H1 (cell line): ENCODE data around the gene PDZD4. TPM values are rescaled to one million over a fixed set of nuclear protein-coding genes. Genes with fewer than 3 reads are reported as not detected.

Source experiments
- CTCF ChIA-PET: fragments of 300-600 bp; sonication (Branson Sonifier 250); formaldehyde crosslinking; loops from one replicate; lab custom pipeline; 2021; ENCODE audit not compliant: partially characterized antibody; lab: Charles Lee
- POLR2A ChIA-PET: fragments of 300-600 bp; sonication (Branson Sonifier 250); formaldehyde crosslinking; loops from one replicate; lab custom pipeline; 2021; ENCODE audit warnings: inconsistent platforms; ENCODE audit not compliant: partially characterized antibody; lab: Charles Lee
- DNase-seq, 2 experiments: peaks; one replicate each; pipeline versions ENCODE4 v3.0.0 to v3.0.0-alpha.2; 2010 to 2022; ENCODE audit warnings: low spot score in 2 of 2, low read depth in 1 of 2, mixed read lengths in 1 of 2
- FAIRE-seq: peaks from 2 replicates; lab custom pipeline; 2011; peaks lifted over from hg19 to GRCh38; lab: Jason Lieb, UNC
- H2AFZ ChIP-seq: 2 replicates; pipeline ENCODE4 v1.8.1; 2012; ENCODE audit warnings: low read length, inconsistent platforms
- H2AK5ac ChIP-seq: 2 replicates; pipeline ENCODE4 v1.6.1; 2013; ENCODE audit warnings: low read depth, low read length
- H2BK120ac ChIP-seq: replicated peaks from 2 replicates; pipeline ENCODE3; 2013; ENCODE audit warnings: low read depth, low read length, inconsistent platforms
- H2BK12ac ChIP-seq: 2 replicates; pipeline ENCODE4 v1.6.1; 2013; ENCODE audit warnings: low read depth, low read length
- H2BK15ac ChIP-seq: 2 replicates; pipeline ENCODE4 v1.6.1; 2013; ENCODE audit warnings: low read length
- H2BK20ac ChIP-seq: 2 replicates; pipeline ENCODE4 v1.6.1; 2013; ENCODE audit warnings: low read length
- H2BK5ac ChIP-seq: 2 replicates; pipeline ENCODE4 v1.6.1; 2013; ENCODE audit warnings: low read depth, low read length
- H3K14ac ChIP-seq: 2 replicates; pipeline ENCODE4 v1.6.1; 2013; ENCODE audit warnings: inconsistent platforms; ENCODE audit not compliant: insufficient read length
- H3K18ac ChIP-seq: 2 replicates; pipeline ENCODE4 v1.6.1; 2013; ENCODE audit warnings: low read length; ENCODE audit errors: extremely low read depth
- H3K23ac ChIP-seq: 2 replicates; pipeline ENCODE4 v1.6.1; 2013; ENCODE audit warnings: inconsistent platforms; ENCODE audit not compliant: insufficient read length
- H3K23me2 ChIP-seq: 2 replicates; pipeline ENCODE4 v1.6.1; 2013; ENCODE audit warnings: low read depth, low read length
- H3K27ac ChIP-seq: 2 replicates; pipeline ENCODE4 v1.6.1; 2011; ENCODE audit warnings: low read depth, low read length, inconsistent platforms
- H3K27me3 ChIP-seq, 4 experiments: replicated peaks in 1 of 4; 1 replicate in 1 of 4; 2 replicates in 3 of 4; pipeline versions ENCODE4 v1.6.1 to v1.8.1; 2011 to 2013; ENCODE audit warnings: low read length in 3 of 4, mild to moderate bottlenecking in 3 of 4, inconsistent platforms in 2 of 4, mixed read lengths in 2 of 4, moderate library complexity in 1 of 4; ENCODE audit not compliant: control insufficient read depth in 3 of 4, insufficient read depth in 3 of 4; ENCODE audit errors: extremely low read depth in 1 of 4
- H3K36me3 ChIP-seq, 4 experiments: 2 replicates each; pipeline versions ENCODE4 v1.6.1 to v1.8.1; 2011 to 2013; ENCODE audit warnings: mild to moderate bottlenecking in 4 of 4, low read length in 3 of 4, moderate library complexity in 2 of 4, control low read depth in 1 of 4, inconsistent platforms in 1 of 4; ENCODE audit not compliant: insufficient read depth in 4 of 4, control insufficient read depth in 2 of 4
- H3K4ac ChIP-seq: replicated peaks from 2 replicates; pipeline ENCODE3; 2013; ENCODE audit warnings: low read length, low read depth, mixed read lengths, inconsistent platforms; ENCODE audit not compliant: insufficient read length
- H3K4me1 ChIP-seq, 4 experiments: replicated peaks in 1 of 4; 1 replicate in 1 of 4; 2 replicates in 3 of 4; pipeline versions ENCODE4 v1.6.1 to v1.8.1; 2011 to 2013; ENCODE audit warnings: low read length in 3 of 4, inconsistent platforms in 2 of 4, mixed read lengths in 1 of 4; ENCODE audit not compliant: insufficient read depth in 4 of 4, control insufficient read depth in 3 of 4
- H3K4me2 ChIP-seq, 2 experiments: 2 replicates each; pipeline versions ENCODE4 v1.6.1 to v1.8.1; 2011 to 2013; ENCODE audit warnings: low read depth in 2 of 2, low read length in 2 of 2, control low read depth in 1 of 2, inconsistent platforms in 1 of 2, mild to moderate bottlenecking in 1 of 2; ENCODE audit not compliant: insufficient read depth in 1 of 2
- H3K4me3 ChIP-seq, 4 experiments: fragments of 200-600, 300-600 bp in 1 of 4; sonication (generic), shearing (Covaris generic), sonication (Bioruptor Twin) in 1 of 4; 2 replicates each; pipeline versions ENCODE4 v1.5.1 to v1.8.1; 2011 to 2016; ENCODE audit warnings: low read length in 4 of 4, low read depth in 3 of 4, control low read depth in 2 of 4, inconsistent platforms in 2 of 4, mild to moderate bottlenecking in 2 of 4, mixed read lengths in 1 of 4, moderate library complexity in 1 of 4; ENCODE audit not compliant: insufficient read depth in 2 of 4; ENCODE audit errors: extremely low read depth in 1 of 4
- H3K56ac ChIP-seq: replicated peaks from 2 replicates; pipeline ENCODE3; 2013; ENCODE audit warnings: low read depth, mild to moderate bottlenecking, mixed read lengths, low read length, inconsistent platforms; ENCODE audit not compliant: insufficient read length
- H3K79me1 ChIP-seq: 2 replicates; pipeline ENCODE4 v1.6.1; 2013; ENCODE audit warnings: low read depth, low read length, control low read depth
- H3K79me2 ChIP-seq, 2 experiments: 2 replicates each; pipeline versions ENCODE4 v1.6.1 to v1.8.1; 2012 to 2013; ENCODE audit warnings: low read length in 2 of 2, mild to moderate bottlenecking in 2 of 2, inconsistent platforms in 1 of 2; ENCODE audit not compliant: insufficient read depth in 2 of 2, control insufficient read depth in 1 of 2
- H3K9ac ChIP-seq, 4 experiments: replicated peaks in 1 of 4; 1 replicate in 1 of 4; 2 replicates in 3 of 4; pipeline versions ENCODE4 v1.6.1 to v1.8.1; 2011 to 2013; ENCODE audit warnings: low read depth in 3 of 4, low read length in 3 of 4, control low read depth in 2 of 4, mild to moderate bottlenecking in 2 of 4, moderate library complexity in 2 of 4, inconsistent platforms in 1 of 4; ENCODE audit errors: extremely low read depth in 1 of 4
- H3K9me3 ChIP-seq, 2 experiments: 2 replicates each; pipeline versions ENCODE4 v1.6.1 to v1.8.1; 2012 to 2013; ENCODE audit warnings: mild to moderate bottlenecking in 2 of 2, moderate library complexity in 2 of 2, control low read depth in 1 of 2, inconsistent platforms in 1 of 2, low read depth in 1 of 2, low read length in 1 of 2, mixed read lengths in 1 of 2; ENCODE audit not compliant: insufficient read depth in 2 of 2
- H4K20me1 ChIP-seq, 2 experiments: replicated peaks in 1 of 2; 2 replicates each; pipeline versions ENCODE3 to v1.8.1; 2011 to 2013; ENCODE audit warnings: inconsistent platforms in 2 of 2, low read length in 2 of 2, mild to moderate bottlenecking in 1 of 2; ENCODE audit not compliant: insufficient read depth in 2 of 2, control insufficient read depth in 1 of 2
- H4K5ac ChIP-seq: 2 replicates; pipeline ENCODE4 v1.6.1; 2013; ENCODE audit warnings: low read length, low read depth, mixed read lengths, inconsistent platforms; ENCODE audit not compliant: insufficient read length
- H4K8ac ChIP-seq: 2 replicates; pipeline ENCODE4 v1.8.0; 2013; ENCODE audit warnings: mild to moderate bottlenecking, moderate library complexity, low read length, inconsistent platforms; ENCODE audit not compliant: insufficient read depth; ENCODE audit errors: extremely low read depth
- H4K91ac ChIP-seq: replicated peaks from 2 replicates; pipeline ENCODE3; 2013; ENCODE audit warnings: low read length, mixed read lengths, inconsistent platforms; ENCODE audit not compliant: insufficient read length
- KDM5A ChIP-seq: fragments of 200-600 bp; IDR thresholded peaks from 2 replicates; pipeline ENCODE4 v1.7.1; 2012; ENCODE audit warnings: mild to moderate bottlenecking, low read length, inconsistent platforms, mixed read lengths
- WGBS, 2 experiments: shearing (Covaris generic) in 1 of 2; methylation state at CpG; one replicate each; pipeline versions ENCODE4 v1.1.6 to v1.1.7; 2013 to 2015; ENCODE audit warnings: low lambda C conversion rate in 2 of 2, mixed read lengths in 2 of 2, inconsistent platforms in 1 of 2, low coverage in 1 of 2, missing lambda C conversion rate in 1 of 2; ENCODE audit not compliant: insufficient replicate concordance in 2 of 2, insufficient coverage in 1 of 2, insufficient read length in 1 of 2; ENCODE audit errors: extremely low coverage in 1 of 2, missing lambda C conversion rate in 1 of 2; 5-methylcytosine and 5-hydroxymethylcytosine counted together
- polyA plus RNA-seq, 7 experiments: library from polyadenylated mRNA; depleted of rRNA in 3 of 7; stranded (reverse) in 5 of 7; unstranded in 2 of 7; fragments of >200 nt in 5 of 7; fragments of 200-250 nt in 2 of 7; gene quantifications; 1 replicate in 5 of 7; 2 replicates in 1 of 7; 4 replicates in 1 of 7; pipeline versions ENCODE4 v1.2.1 to v1.2.3, GENCODE V29; 2011 to 2013; ENCODE audit warnings: missing spikeins in 2 of 7, mixed read lengths in 2 of 7
- total RNA-seq: library from RNA; stranded (reverse); fragmentation: NEBNext Ultra II Directional; extraction: Animal tissue kit (Norgen Biotek cat#: 25700); gene quantifications from 2 replicates; pipeline ENCODE4 v1.2.1, GENCODE V29; 2021

Gene PDZD4
- total and polyA plus RNA-seq, 2 of the 8 experiments (the other 6 are each of a cell fraction or from before 2014, with no cell fraction given): 45.8 to 169 TPM

DNA sequence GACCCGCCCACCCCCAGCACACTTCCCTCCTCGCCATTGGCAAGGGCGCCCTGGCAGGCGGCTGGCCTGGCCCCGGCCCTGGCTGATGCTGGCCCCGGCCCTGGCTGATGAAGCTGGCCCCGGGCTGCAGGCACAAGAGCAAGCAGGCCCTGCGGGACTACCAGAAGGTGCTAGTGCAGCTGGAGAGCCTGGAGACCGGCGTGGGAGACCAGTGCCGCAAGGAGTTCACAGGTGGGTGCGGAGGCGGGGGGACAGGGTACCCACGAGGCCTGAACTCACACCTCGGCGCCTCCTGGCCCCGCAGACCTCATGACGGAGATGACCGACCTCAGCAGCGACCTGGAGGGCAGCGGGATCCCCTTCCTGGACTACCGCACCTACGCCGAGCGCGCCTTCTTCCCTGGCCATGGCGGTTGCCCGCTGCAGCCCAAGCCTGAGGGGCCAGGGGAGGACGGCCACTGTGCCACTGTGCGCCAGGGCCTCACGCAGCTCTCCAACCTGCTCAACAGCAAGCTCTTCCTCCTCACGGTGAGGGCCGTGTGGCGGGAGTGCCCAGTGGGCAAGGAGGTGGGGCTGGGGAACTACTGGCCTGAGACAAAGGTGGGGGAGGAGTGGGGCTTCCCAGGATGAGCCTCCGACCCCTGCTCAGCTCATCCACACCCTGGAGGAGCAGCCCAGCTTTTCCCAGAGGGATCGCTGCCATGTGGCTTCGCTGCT, 55.6 kb downstream of the PDZD4 start:
- Histone ChIP-seq H3K4me3 (no peak overlapping the region), H2BK15ac (no peak overlapping the region), H3K27ac (no peak overlapping the region), H2BK20ac (no peak overlapping the region), H2AFZ (no peak overlapping the region), H4K20me1 (no peaks in the 10 kb centered on the region), H3K4me1 (no peaks in the 10 kb centered on the region), H3K4ac (no peak overlapping the region), H2BK12ac (no peak overlapping the region), H3K79me1 (no peaks in the 10 kb centered on the region), H3K56ac (no peak overlapping the region), H3K18ac (no peak overlapping the region), H3K14ac (no peak overlapping the region), H3K23ac (no peak overlapping the region), H4K91ac (no peak overlapping the region), H3K79me2 (no peaks in the 10 kb centered on the region), H4K5ac (no peak overlapping the region), H3K4me2 (no peak overlapping the region), H3K9ac (no peak overlapping the region), H3K9me3 (no peaks in the 10 kb centered on the region), H2BK120ac (no peak overlapping the region), H3K23me2 (no peaks in the 10 kb centered on the region), H3K36me3 (no peaks in the 10 kb centered on the region), H4K8ac (no peak overlapping the region), H2BK5ac (no peak overlapping the region), H2AK5ac (no peak overlapping the region), H3K27me3 (no peaks in the 10 kb centered on the region)
- no peak for TF ChIP-seq KDM5A
- ChIA-PET CTCF (interaction anchor here (0.6 to 1.6 kb wide), 3 partner anchors 78 to 144 kb away, joined by 3 to 4 read pairs (median 3); no protein-coding TSS in a partner anchor), POLR2A (interaction anchor here (0.7 kb wide), 1 partner anchor 9 kb away, joined by 3 read pairs; no protein-coding TSS in a partner anchor)
- 82% methylated on average over 13 of the region's 37 CpGs; no CpG with 5 or more reads in 1 of the 2 experiments for whole genome bisulfite sequencing, 2 experiments
- no peak for FAIRE-seq
- DNase-seq: no peak
